ENCODE results near the gene SATL1. TPM values are rescaled to one million over a fixed set of nuclear protein-coding genes. Genes with fewer than 3 reads are reported as not detected.

SATL1 gene
- total RNA-seq, 1 donor from 2014 or later: not detected

GRCh38 chrX:85223359-85223758, 20.2 kb downstream of the SATL1 start:
- FAIRE-seq (no peak), DNase-seq (ENCODE audit: low read depth) (no peak)
- TF ChIP-seq CTCF (IDR thresholded peaks at IDR 0.05; ENCODE audit: insufficient read depth, low read length, severe bottlenecking): no peak
- H3K27me3 ChIP-seq (ENCODE audit: control insufficient read depth, insufficient read depth, low read length): no peaks in the 10 kb centered on the region
- H3K36me3 ChIP-seq (ENCODE audit: control insufficient read depth, insufficient read depth, low read length): no peaks in the 10 kb centered on the region
- no peak overlapping the region for H3K4me3 ChIP-seq (ENCODE audit: low read depth, low read length)

GRCh38 chrX:85221361-85221760, 22.2 kb downstream of the SATL1 start:
- no peak overlapping the region for H3K4me3 ChIP-seq (ENCODE audit: low read depth, low read length)
- no peak for FAIRE-seq
- H3K27me3 ChIP-seq (ENCODE audit: control insufficient read depth, insufficient read depth, low read length): no peaks in the 10 kb centered on the region
- no peak for TF ChIP-seq CTCF (IDR thresholded peaks at IDR 0.05; ENCODE audit: insufficient read depth, low read length, severe bottlenecking)
- no peaks in the 10 kb centered on the region for H3K36me3 ChIP-seq (ENCODE audit: control insufficient read depth, insufficient read depth, low read length)
- DNase-seq (ENCODE audit: low read depth): no peak

GRCh38 chrX:85215946-85216345, 27.6 kb downstream of the SATL1 start:
- no peak for TF ChIP-seq CTCF (IDR thresholded peaks at IDR 0.05; ENCODE audit: insufficient read depth, low read length, severe bottlenecking)
- H3K27me3 ChIP-seq (ENCODE audit: control insufficient read depth, insufficient read depth, low read length): no peaks in the 10 kb centered on the region
- no peak overlapping the region for H3K4me3 ChIP-seq (ENCODE audit: low read depth, low read length)
- FAIRE-seq (no peak), DNase-seq (ENCODE audit: low read depth) (no peak)
- no peaks in the 10 kb centered on the region for H3K36me3 ChIP-seq (ENCODE audit: control insufficient read depth, insufficient read depth, low read length)

- no peak for FAIRE-seq
- no peaks in the 10 kb centered on the region for H3K36me3 ChIP-seq (ENCODE audit: control insufficient read depth, insufficient read depth, low read length)
- no peak overlapping the region for H3K4me3 ChIP-seq (ENCODE audit: low read depth, low read length)
- no peak for DNase-seq (ENCODE audit: low read depth)
- no peak for TF ChIP-seq CTCF (IDR thresholded peaks at IDR 0.05; ENCODE audit: insufficient read depth, low read length, severe bottlenecking)
- H3K27me3 ChIP-seq (ENCODE audit: control insufficient read depth, insufficient read depth, low read length): no peaks in the 10 kb centered on the region
Measured at GRCh38 chrX:85213792-85214530, 29.6 kb downstream of the SATL1 start.

GRCh38 chrX:85203461-85203970, 40.1 kb downstream of the SATL1 start:
- H3K27me3 ChIP-seq (ENCODE audit: control insufficient read depth, insufficient read depth, low read length): no peaks in the 10 kb centered on the region
- FAIRE-seq (no peak), DNase-seq (ENCODE audit: low read depth) (no peak)
- TF ChIP-seq CTCF (IDR thresholded peaks at IDR 0.05; ENCODE audit: insufficient read depth, low read length, severe bottlenecking): no peak
- H3K36me3 ChIP-seq (ENCODE audit: control insufficient read depth, insufficient read depth, low read length): no peaks in the 10 kb centered on the region
- no peak overlapping the region for H3K4me3 ChIP-seq (ENCODE audit: low read depth, low read length)

GRCh38 chrX:85196319-85196718, 47.3 kb downstream of the SATL1 start:
- Histone ChIP-seq H3K27me3 (ENCODE audit: control insufficient read depth, insufficient read depth, low read length) (no peaks in the 10 kb centered on the region), H3K36me3 (ENCODE audit: control insufficient read depth, insufficient read depth, low read length) (no peaks in the 10 kb centered on the region), H3K4me3 (ENCODE audit: low read depth, low read length) (no peak overlapping the region)
- TF ChIP-seq CTCF (IDR thresholded peaks at IDR 0.05; ENCODE audit: insufficient read depth, low read length, severe bottlenecking): no peak
- FAIRE-seq (no peak), DNase-seq (ENCODE audit: low read depth) (no peak)
